Embryonic facial prominence (tissue), 1 donor: ENCODE results near the gene LIN37.

ENCODE experiments used
- DNase-seq: peaks from one replicate; pipeline ENCODE4 v3.0.0-alpha.2; 2016; ENCODE audit errors: extremely low spot score

LIN37 gene

DNA sequence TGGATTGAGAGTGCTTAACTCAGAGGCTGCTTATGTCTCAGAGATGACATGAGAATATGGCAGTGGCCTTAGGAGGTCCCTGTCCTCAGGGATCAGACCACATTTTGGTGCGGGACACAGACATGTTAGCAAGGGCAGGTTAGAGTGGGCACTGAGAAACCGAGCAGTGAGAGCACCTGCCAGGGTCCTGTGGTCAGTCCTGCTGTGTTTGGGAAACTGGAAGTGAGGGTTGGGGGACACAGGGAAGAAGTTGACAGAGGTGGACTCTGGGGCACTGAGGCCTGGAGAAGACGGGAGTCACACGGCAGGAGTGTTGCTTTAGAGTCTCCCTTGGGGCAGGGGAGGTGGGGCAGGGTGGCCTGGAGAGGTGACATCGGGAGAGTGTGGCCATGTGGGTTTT lies 13.5 kb upstream of the LIN37 start:
- DNase-seq, result no peak

DNA sequence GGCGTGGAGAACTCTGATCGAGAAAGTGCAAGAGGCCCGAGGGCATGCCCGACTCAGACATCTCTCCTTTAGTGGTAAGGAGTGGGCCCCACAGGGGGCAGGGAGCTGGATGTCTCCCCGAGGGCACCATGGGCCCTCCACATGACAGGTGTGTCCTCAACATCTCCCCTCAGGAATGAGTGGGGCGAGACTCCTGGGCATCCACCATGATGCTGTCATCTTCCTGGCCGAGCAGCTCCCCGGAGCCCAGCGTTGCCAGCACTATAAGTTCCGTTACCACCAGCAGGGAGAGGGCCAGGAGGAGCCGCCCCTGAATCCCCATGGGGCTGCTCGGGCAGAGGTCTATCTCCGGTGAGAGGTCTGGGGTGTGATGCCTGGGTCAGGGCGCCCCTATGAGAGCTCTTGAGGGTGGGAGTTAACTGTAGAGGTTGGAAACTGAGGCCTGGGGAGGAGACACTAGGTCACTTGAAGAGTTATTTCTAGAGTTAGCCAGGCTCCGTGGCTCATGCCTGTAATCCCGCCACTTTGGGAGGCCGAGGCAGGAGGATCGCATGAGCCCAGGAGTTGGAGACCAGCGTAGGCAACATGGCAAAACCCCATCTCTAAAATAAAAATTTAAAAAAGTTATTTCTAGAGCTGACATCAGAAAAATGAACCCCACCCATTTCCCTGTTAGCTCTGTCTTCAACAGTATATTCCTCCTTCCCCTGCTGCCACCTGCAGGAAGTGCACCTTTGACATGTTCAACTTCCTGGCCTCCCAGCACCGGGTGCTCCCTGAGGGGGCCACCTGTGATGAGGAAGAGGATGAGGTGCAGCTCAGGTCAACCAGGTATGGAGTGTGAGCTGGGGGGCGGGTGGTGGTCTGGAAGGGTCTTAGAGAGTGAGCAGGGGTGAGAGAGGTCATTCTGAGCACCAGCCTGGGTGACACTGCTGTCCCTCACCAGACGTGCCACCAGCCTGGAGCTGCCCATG lies 11.2 kb upstream of the LIN37 start:
- no peak for DNase-seq

DNA sequence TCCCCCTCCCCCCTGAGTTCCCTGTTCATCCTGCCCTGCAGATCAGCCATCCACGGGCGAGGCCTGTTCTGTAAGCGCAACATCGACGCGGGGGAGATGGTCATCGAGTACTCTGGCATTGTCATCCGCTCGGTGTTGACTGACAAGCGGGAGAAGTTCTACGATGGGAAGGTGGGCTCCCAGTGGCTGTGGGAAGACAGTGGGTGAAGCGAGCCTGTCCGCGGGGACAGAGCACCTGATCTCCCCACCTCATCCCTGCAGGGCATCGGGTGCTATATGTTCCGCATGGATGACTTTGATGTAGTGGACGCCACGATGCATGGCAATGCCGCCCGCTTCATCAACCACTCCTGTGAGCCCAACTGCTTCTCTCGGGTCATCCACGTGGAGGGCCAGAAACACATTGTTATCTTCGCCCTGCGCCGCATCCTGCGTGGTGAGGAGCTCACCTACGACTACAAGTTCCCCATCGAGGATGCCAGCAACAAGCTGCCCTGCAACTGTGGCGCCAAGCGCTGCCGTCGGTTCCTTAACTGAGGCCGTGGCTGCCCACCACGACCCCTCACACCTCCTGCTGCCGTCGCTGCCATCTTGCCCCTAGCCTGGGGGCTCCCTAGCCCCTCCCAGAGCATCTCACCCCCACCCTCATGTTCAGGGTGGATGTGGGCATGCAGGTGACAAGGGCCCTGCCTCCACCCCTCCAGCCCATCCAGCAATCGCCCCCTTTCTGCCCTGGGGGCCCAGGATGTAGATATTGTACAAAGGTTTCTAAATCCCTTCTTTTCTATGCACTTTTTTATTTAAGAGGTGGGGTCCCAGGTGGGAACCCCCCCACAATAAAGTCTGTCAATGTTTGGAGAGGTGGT lies 10.1 kb upstream of the LIN37 start:
- no peak for DNase-seq

DNA sequence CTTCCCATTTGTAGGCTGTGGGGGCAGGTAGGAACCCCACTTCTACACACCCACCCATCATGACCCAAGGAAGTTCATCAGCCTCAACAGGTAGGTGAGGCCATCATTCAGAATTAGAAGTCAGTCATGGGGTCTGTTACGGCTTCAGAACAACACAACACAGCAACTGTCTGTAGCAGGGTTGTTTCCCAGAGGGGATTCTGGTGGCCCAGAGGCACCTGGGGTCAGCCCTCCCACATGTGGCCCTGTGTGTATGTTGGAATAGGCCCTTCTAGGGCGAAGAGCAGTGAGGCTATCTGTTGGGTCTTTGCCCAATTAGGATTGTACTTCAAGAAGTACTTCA lies 9.5 kb upstream of the LIN37 start:
- no peak for DNase-seq

DNA sequence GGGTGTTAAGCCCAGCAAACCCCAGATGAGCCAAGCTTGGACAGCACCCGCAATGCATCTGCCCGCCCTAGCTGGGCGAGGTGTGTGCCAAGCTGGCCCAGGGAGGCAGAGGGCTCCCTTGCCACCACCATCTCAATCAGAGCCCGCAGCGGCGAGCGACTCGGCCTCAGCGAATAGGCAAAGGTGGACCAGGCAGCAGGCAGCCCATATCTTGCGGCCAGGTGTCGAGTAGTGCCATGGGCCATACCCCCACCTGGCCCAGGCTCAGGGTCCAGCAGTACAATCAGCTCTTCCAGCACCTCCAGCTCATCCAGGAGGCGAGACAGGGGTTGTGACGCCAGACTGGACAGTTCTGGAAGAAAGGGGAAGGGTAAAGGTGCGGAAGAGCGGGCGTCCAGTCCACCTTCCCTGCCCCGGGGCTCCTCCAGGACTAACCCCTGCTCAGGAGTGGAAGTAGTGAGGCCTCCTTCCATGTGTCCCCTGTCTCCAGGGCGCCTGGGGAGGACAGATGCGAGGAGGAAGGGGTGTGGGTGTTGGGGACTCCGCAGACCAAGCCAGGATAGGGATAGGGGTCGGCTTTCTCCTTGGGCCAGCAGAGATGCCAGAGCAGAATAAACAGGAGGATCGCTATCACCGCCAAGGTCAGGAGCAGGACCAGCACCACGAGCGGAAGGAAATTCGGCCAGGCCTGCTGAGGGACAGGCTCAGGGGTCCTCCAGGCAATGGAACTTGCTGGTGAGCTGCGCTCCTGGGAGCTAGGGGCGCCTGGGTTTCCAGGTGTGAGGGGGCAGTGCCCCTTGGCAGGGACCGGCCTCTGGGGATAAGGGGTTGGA lies 8.9 kb upstream of the LIN37 start:
- no peak for DNase-seq

DNA sequence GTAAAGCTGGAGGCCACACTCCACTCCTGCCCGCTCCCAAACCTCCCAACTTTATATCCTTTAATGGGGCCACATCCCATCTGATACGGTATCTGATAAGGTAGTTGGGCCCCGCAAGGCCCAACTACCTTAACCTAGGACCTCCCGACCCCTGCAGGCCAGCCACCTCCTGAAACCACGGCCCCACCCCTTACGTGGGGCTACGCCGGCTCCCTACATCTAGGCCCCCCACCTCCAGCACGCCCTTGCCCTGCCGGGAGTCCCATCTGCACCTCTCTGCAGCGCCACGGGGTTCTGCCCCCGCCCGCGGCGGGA lies 8.3 kb upstream of the LIN37 start:
- DNase-seq, result no peak

DNA sequence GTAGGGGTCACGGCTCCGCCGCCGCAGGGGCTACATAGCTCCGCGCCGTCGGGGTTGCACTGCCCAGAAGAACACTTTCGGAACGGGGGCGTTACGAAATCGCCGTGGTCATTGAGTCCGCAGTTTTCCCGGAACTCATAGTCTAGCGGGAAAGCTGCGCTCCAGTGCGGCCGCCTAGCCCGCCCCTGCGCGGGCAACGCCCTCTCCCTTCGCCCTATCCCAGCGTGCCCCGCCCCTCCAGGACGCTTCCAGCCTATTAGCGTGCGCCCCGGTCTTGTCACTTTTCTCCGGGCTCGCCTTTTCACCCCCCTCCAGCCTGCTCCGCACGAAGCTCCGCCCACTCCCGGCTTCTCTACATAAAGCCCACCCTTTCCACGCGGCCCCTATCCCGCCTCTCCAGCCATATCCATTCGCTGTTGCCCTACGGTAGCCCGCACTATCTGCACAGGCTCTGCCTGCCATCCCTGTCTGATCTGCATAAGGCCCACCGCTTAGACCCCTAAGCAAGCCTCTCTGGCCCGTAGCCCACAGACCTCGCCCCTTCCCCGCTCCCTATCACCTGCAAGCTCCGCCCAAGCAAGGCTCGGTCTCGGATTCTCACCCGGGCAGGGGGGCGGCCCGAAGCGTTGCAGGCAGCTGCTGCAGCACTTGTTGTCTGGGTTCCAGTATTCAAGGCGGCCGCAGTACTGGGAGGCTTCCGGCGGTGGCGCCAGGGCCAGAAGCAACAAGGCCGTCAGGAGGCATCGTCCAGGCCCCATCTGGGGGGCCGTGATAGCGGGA lies 7.8 kb upstream of the LIN37 start:
- DNase-seq, result peak; percentile 96

DNA sequence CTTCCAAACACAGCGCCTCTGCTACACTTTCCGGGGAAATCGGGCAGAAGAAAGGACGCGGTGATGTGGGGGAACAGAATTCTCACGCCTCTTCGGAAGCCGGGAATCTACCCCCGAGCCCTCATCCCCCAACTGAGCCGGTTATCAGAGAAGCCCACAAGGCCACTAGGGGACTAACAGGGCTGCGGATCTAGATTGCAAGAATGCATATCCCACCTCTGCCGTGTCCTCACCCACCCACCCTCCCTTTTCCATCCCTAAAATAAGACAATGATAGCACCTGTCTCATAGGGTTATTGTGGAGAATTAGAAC lies 7.2 kb upstream of the LIN37 start:
- no peak for DNase-seq

DNA sequence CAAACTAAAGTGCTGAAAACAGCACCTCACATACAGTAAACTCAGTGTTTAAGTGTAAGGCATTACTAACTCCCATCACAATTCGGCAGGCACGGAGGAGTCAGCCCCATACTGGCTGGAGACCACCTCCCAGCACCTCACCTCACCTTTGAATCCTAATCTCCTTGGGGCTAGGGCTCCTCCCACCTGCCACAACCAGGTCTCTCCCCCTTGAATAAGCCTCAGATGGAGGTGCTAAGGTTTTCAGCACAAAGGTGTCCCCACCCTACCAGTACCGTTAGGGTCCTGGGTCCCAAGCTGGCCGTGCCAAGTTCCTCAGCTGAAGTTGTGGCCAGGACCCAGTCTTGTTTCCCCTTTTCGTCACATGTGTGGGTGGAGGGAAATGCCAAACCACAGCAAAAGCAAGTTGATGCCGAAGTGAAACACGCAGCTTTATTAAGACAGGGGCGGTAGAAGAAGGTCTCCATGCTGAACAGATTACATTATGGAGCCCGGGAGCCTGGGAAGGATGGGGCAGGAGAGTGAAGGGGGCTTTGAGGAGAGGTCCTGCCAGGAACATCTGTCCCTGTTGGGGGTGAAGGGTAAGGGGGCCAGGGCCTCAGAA lies 6.2 kb upstream of the LIN37 start, which contains the start of gene IGFLR1:
Gene IGFLR1 (minus strand): TSS at position 332 of the 604 bp plus-strand sequence. CDS start 1,272 bp downstream, outside the sequence.
- DNase-seq, result no peak

DNA sequence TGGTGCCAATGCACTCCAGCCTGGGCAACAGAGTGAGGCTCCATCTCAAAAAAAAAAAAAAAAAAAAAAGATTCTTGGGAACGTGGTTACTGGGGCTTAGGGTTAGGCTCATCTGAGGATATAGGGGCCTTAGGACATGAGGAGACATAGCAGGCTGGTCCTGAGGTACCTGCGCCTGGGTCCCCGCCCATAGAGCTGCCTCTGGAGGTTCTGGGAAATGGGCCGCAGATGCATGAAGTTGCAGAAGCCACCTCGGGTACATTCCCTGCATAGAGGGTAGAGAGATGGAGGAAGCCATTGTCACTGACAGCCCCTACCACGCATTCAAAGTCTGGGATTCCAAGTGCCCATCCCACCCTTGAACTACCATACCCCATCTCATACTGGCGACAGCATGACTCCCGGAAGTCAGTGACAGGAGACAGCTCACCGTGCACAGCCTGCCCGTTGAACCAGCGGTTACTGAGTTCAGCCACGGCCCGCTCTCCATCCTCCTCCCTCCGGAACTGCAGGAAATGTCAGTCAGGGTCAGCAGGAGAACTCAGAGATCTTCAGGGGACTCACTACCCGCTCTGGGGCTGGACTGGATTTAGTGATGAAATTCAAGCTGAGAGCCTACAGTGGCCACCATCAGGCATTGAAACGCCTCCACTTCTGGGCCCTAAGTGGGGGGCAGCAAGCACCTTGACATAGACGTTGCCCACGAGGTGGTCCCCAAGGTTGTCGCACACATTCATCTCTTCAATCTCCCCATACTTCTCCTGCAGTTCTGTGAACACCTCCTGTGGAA lies 4.5 kb upstream of the LIN37 start:
- no peak for DNase-seq

DNA sequence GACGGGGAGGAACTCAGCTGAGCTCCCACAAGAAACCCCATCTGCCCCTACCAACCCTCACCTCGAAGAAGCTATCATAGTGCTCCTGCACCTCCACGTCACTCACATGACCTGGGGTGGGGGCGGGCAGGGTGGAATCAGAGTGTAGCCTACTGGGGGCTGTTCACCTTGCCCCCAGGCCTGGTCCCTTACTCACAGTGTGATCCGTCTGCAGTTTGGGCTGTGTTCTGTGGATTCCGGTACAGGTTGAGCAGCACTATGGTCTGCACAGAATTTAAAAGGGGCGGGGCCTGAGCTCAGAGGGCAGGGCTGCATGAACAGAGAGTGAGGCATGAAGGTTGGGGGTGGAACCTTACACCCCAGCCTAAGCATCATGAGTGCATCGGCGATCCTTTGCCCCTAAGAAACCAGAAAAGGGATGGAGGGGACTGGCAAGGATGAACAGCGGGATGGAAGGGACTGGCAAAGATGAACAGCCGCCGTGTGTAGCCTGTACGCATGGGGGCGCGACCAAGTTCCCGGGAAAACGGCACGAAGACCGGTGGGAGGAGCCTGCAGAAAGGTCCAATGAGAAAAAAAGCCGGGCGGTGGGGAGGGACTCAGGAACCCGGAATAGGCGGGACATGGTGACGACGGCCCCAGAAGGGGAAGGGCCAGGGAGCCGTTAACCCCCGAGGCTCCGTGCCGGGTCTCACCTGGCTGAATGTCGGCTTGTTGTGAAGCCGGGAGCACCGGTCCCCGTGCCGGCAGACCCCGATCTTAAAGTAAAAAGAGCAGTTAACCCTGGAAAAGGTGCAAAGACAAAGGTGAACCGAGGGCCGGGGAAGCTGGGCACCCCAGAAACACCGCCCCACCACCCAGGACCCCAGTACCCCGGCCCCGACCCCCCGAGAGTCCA lies 3.7 kb upstream of the LIN37 start:
- peak; percentile 94 for DNase-seq

DNA sequence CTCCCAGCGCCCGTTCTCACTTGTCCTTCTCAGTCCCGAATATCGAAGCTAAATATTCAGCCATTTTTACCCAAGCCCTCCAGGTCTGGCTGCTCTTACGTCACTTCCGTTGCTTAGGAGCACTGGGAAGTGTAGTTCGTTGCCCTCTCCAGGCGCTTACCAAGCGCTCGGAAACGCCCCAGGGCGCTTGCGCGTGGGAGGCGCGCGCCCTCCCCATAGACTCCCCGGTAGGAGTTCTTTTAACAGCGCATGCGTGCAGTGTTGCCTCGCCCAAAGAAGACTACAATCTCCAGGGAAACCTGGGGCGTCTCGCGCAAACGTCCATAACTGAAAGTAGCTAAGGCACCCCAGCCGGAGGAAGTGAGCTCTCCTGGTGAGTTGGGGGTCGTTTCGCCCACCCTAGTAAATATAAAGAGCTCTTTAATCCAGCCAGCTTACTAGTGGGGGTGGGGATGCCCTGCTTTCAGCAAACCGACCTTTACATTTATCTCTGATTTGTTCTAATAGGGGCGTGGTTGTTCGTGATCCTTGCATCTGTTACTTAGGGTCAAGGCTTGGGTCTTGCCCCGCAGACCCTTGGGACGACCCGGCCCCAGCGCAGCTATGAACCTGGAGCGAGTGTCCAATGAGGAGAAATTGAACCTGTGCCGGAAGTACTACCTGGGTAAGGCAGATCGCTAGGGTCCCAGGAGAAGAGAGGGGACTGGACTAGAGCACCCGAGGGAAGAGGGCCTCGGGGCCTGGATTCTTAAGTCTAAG lies 2.9 kb upstream of the LIN37 start, which contains the start of the genes PSENEN and U2AF1L4:
Gene PSENEN (plus strand): TSS at position 324 of the 759 bp plus-strand sequence. CDS start 280 bp downstream, at position 604.
Gene U2AF1L4 (minus strand): TSS at position 91 of the 759 bp plus-strand sequence. CDS start 27 bp downstream, at position 64.
- DNase-seq, result peak; percentile 98

DNA sequence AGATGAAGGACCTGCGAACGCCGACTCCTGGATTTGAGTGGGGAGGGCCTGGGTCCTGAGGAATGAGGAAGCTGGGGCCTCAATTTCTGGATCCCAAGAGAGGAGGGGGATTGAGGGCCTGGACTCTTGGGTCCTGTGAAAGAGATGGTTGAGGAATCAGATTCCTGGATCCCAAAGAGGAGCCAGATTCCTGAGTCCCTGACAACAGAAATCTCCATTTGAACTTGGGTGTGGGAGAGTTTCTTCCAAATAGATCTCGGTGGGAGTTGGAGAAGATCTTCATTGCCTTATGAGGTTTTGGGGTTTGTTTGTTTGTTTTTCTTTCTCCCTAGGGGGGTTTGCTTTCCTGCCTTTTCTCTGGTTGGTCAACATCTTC lies 2.3 kb upstream of the LIN37 start:
- DNase-seq, result no peak

DNA sequence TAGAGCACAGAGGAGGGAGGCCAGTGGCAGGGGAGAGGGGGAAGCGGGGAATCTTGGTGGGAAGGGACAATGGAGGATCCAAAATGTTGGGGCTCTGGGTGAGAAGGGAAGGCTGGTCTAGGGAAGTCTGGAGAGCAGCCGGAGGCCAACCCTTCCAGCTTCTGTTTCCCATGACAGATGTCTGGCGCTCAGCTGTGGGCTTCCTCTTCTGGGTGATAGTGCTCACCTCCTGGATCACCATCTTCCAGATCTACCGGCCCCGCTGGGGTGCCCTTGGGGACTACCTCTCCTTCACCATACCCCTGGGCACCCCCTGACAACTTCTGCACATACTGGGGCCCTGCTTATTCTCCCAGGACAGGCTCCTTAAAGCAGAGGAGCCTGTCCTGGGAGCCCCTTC lies 1.8 kb upstream of the LIN37 start:
- DNase-seq, result no peak

DNA sequence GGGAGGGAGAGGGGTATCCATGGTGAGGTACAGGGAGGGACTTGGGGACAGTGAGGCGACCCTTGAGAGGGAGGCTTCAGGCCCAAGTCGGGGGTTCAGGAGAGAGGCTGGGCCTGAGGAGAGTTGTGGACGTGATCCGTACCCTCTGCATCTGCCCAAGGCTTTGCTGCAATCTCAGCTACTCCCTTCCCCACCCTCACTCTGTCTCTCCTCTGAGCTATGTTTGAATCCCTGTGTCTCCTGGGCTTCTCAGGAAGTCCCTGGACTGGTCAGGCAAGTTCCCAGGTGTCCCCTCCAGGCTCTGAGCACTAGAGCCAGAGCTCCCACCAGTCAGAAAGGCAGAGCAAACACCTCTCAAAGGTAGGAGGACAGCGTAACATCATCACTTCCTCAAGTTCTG lies 1.8 kb downstream of the LIN37 start:
- peak; percentile 2 for DNase-seq

DNA sequence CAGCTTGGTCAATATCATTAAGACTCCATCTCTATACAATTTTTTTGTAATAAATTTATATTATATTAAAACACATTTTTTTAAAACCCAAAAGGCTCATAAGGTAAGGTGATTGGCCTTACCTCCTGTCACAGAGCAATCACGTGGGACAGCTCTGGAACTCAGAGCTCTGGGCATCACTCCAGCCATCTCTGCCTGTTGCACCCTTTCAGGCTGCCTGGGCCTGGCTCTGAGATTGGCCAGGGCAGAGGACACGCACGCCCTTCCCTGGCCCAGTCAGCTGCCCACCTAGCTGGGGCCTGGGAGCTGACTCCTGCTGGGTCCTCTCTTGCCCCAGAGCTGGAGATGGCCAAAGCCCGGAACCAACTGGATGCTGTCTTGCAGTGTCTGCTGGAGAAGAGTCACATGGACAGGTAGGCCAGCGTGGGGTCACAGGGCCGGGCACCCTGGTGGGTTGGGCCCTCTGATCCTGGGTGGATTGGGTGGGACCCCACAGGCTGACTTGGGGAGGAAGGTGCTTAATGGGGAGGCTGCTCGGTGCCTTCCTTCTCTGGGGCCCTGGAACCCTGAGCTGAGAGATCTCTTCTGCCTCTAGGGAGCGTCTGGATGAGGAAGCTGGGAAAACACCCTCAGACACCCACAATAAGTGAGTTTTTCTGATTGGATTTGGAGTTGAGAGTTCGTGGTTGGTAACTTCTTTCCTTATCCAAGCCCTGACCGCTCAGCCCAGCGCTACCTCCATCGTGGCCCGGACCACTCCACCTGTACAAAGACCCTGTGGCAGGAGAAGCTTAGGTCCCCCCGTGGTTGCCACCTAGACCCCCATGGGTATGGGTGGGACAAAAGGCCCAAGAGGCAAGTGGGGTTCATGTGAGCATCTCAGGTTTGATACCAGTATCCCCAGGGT lies 3.7 kb downstream of the LIN37 start:
- DNase-seq, result peak; percentile 1

DNA sequence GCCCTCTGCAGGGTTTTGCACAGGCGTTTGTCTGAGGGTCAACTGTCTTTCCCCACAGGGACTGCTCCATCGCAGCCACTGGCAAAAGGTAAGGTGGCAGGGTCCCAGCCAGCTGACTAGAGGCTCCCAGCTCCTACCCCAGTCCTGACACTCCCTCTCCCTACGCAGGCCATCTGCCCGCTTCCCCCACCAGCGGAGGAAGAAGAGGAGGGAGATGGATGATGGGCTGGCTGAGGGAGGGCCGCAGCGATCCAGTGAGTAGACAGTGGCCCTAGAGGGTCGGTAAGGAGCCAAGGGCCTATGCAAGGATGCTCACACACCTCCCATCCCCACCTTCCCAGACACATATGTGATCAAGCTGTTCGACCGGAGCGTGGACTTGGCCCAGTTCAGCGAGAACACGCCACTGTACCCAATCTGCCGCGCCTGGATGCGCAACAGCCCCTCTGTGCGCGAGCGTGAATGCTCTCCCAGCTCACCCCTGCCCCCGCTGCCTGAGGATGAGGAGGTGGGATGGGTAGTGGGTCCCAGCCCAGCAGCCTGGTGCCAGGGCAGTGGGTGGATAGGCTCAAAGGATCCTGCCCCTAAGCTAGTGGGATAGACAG lies 4.5 kb downstream of the LIN37 start:
- peak; percentile 4 for DNase-seq
